ENCODE results near the gene WNT9A. TPM values are rescaled to one million over a fixed set of nuclear protein-coding genes. Genes with fewer than 3 reads are reported as not detected.

WNT9A gene
- total RNA-seq, 1 experiment from 2014 or later = 1.5 TPM

GRCh38 chr1:227893949-227894721, 53.6 kb downstream of the WNT9A start:
- Mint-ChIP-seq H3K27ac (no peak overlapping the region), H3K27me3 (ENCODE audit: low read depth) (no peaks in the 10 kb centered on the region; the same call in 1 of the 2 replicates), H3K9me3 (no peaks in the 10 kb centered on the region), H3K4me1 (peaks cover 6% of the 10 kb centered on the region; the same call in 1 of the 2 replicates), H3K36me3 (no peaks in the 10 kb centered on the region), H3K4me3 (no peak overlapping the region)
- ATAC-seq (no peak), DNase-seq (ENCODE audit: low spot score) (no peak)
- TF ChIP-seq TP53 (CRISPR knock-in tag; IDR thresholded peaks at IDR 0.05) (no peak), GRHL2 (CRISPR knock-in tag; IDR thresholded peaks at IDR 0.05; ENCODE audit: insufficient replicate concordance, severe bottlenecking) (no peak), SMAD3 (CRISPR knock-in tag; IDR thresholded peaks at IDR 0.05; ENCODE audit: borderline replicate concordance) (no peak), CREB1 (CRISPR knock-in tag; IDR thresholded peaks at IDR 0.05) (no peak), CTCF (IDR thresholded peaks at IDR 0.05) (no peak), ZNF263 (CRISPR knock-in tag; IDR thresholded peaks at IDR 0.05; ENCODE audit: low read depth) (no peak), ZNF671 (CRISPR knock-in tag; IDR thresholded peaks at IDR 0.05) (no peak), USF1 (CRISPR knock-in tag; IDR thresholded peaks at IDR 0.05) (no peak), ZMAT4 (CRISPR knock-in tag; IDR thresholded peaks at IDR 0.05) (no peak), E2F5 (CRISPR knock-in tag; IDR thresholded peaks at IDR 0.05) (no peak), ZNF512 (CRISPR knock-in tag; IDR thresholded peaks at IDR 0.05; ENCODE audit: borderline replicate concordance) (no peak), KAT7 (CRISPR knock-in tag; IDR thresholded peaks at IDR 0.05; ENCODE audit: borderline replicate concordance) (no peak)
- ChIA-PET POLR2A (no interaction called here), CTCF (no interaction called here)

GRCh38 chr1:227893300-227893948, 54.3 kb downstream of the WNT9A start:
- ChIA-PET POLR2A (no interaction called here), CTCF (no interaction called here)
- Mint-ChIP-seq H3K4me1 (peaks cover 6% of the 10 kb centered on the region; the same call in 1 of the 2 replicates), H3K9me3 (no peaks in the 10 kb centered on the region), H3K4me3 (no peak overlapping the region), H3K27me3 (ENCODE audit: low read depth) (no peaks in the 10 kb centered on the region; the same call in 1 of the 2 replicates), H3K36me3 (no peaks in the 10 kb centered on the region), H3K27ac (no peak overlapping the region)
- no peak for ATAC-seq
- no peak for DNase-seq (ENCODE audit: low spot score)
- TF ChIP-seq AR (CRISPR knock-in tag; IDR thresholded peaks at IDR 0.05) = no peak
- TF ChIP-seq SMAD3 (CRISPR knock-in tag; IDR thresholded peaks at IDR 0.05; ENCODE audit: borderline replicate concordance) = no peak
- no peak for TF ChIP-seq SOX15 (CRISPR knock-in tag; IDR thresholded peaks at IDR 0.05)
- no peak for TF ChIP-seq ZBTB21 (CRISPR knock-in tag; IDR thresholded peaks at IDR 0.05; ENCODE audit: borderline replicate concordance)
- TF ChIP-seq TCF7 (CRISPR knock-in tag; IDR thresholded peaks at IDR 0.05; ENCODE audit: low read depth) = no peak
- TF ChIP-seq AFF4 (CRISPR knock-in tag; IDR thresholded peaks at IDR 0.05; ENCODE audit: borderline replicate concordance) = no peak
